GM21737 (cell line): Measurements from ENCODE around the gene GNAT2.

ENCODE experiments used
- ATAC-seq: cut with Tn5 transposase; IDR thresholded peaks from one replicate; pipeline ENCODE4 v1.9.1; 2021; ENCODE audit warnings: mild to moderate bottlenecking, moderate library complexity; ENCODE audit not compliant: unreplicated experiment

GNAT2 gene

GRCh38 chr1:109642626-109643025 lies 23.2 kb upstream of the GNAT2 start:
- no peak for ATAC-seq

GRCh38 chr1:109641861-109642260 lies 22.4 kb upstream of the GNAT2 start:
- no peak for ATAC-seq

- ATAC-seq = no peak
Observed at GRCh38 chr1:109641078-109641740, 21.8 kb upstream of the GNAT2 start.

- ATAC-seq = peak; percentile 51
Observed at GRCh38 chr1:109640285-109640865, 21.0 kb upstream of the GNAT2 start.

- no peak for ATAC-seq
Observed at GRCh38 chr1:109639841-109640184, 20.4 kb upstream of the GNAT2 start.

- no peak for ATAC-seq
Observed at GRCh38 chr1:109639063-109639840, 19.8 kb upstream of the GNAT2 start.

- no peak for ATAC-seq
Observed at GRCh38 chr1:109637446-109637845, 18.0 kb upstream of the GNAT2 start.

- no peak for ATAC-seq
Observed at GRCh38 chr1:109636201-109636952, 17.0 kb upstream of the GNAT2 start.

- no peak for ATAC-seq
Observed at GRCh38 chr1:109635862-109636200, 16.4 kb upstream of the GNAT2 start.

GRCh38 chr1:109634771-109635750 lies 15.6 kb upstream of the GNAT2 start:
- no peak for ATAC-seq

GRCh38 chr1:109634292-109634691 lies 14.9 kb upstream of the GNAT2 start:
- no peak for ATAC-seq

- ATAC-seq = no peak
Observed at GRCh38 chr1:109632671-109633346, 13.4 kb upstream of the GNAT2 start.

- no peak for ATAC-seq
Observed at GRCh38 chr1:109631513-109632505, 12.4 kb upstream of the GNAT2 start.

GRCh38 chr1:109630898-109631512 lies 11.6 kb upstream of the GNAT2 start:
- no peak for ATAC-seq

GRCh38 chr1:109630081-109630897 lies 10.9 kb upstream of the GNAT2 start:
- ATAC-seq = no peak

GRCh38 chr1:109629372-109630030 lies 10.1 kb upstream of the GNAT2 start:
- no peak for ATAC-seq
